B cell (primary cell): Measurements from ENCODE around the gene SPN. TPM values are rescaled to one million over a fixed set of nuclear protein-coding genes. Genes with fewer than 3 reads are reported as not detected.

Experiments used
- ATAC-seq: fragments of 200-7000 bp; cut with Tn5 transposase; one replicate; pipeline ENCODE4 v1.10.0; 2021; ENCODE audit warnings: low read depth, mild to moderate bottlenecking, moderate number of reproducible peaks, moderate library complexity
- CTCF ChIA-PET: fragments of 350-600 bp; sonication (Branson Sonifier 250); formaldehyde crosslinking; loops from one replicate; lab custom pipeline; 2021; ENCODE audit warnings: antibody characterized with exemption, inconsistent platforms; lab: Charles Lee
- POLR2A ChIA-PET: fragments of 350-600 bp; sonication (Branson Sonifier 250); formaldehyde crosslinking; loops from one replicate; lab custom pipeline; 2021; ENCODE audit warnings: antibody characterized with exemption; lab: Charles Lee
- DNase-seq: peaks from one replicate; pipeline ENCODE4 v3.0.0; 2013
- H2AFZ ChIP-seq: 2 replicates; pipeline ENCODE4 v1.6.1; 2012; ENCODE audit warnings: mild to moderate bottlenecking, low read depth, low read length; ENCODE audit not compliant: insufficient read depth, poor library complexity, severe bottlenecking
- H3K27ac ChIP-seq, 2 donors: 1 replicate in 1 of 2; 2 replicates in 1 of 2; pipeline ENCODE4 v1.5.1; 2012 to 2013; ENCODE audit warnings: low read length in 2 of 2, mild to moderate bottlenecking in 2 of 2, moderate library complexity in 1 of 2
- H3K27me3 ChIP-seq, 4 experiments: fragments of 200-600 bp in 1 of 4; sonication (generic) in 1 of 4; replicated peaks in 1 of 4; 1 replicate in 2 of 4; 2 replicates in 2 of 4; pipeline versions ENCODE4 v1.6.1 to v1.7.0; 2013 to 2016; ENCODE audit warnings: low read length in 3 of 4, mild to moderate bottlenecking in 2 of 4, mixed read lengths in 1 of 4, moderate library complexity in 1 of 4; ENCODE audit not compliant: insufficient read depth in 4 of 4, control insufficient read depth in 3 of 4; ENCODE audit errors: control extremely low read depth in 1 of 4
- H3K36me3 ChIP-seq, 2 experiments: replicated peaks in 1 of 2; 1 replicate in 1 of 2; 2 replicates in 1 of 2; pipeline versions ENCODE4 v1.6.1 to v1.7.1; 2013; ENCODE audit warnings: low read length in 1 of 2; ENCODE audit not compliant: insufficient read depth in 2 of 2, control insufficient read depth in 1 of 2; ENCODE audit errors: control extremely low read depth in 1 of 2, extremely low read depth in 1 of 2
- H3K4me1 ChIP-seq, 2 donors: fragments of 200-600 bp in 1 of 2; sonication (generic) in 1 of 2; 1 replicate in 1 of 2; 2 replicates in 1 of 2; pipeline versions ENCODE4 v1.5.1 to v1.6.1; 2013 to 2017; ENCODE audit warnings: low read length in 2 of 2; ENCODE audit not compliant: control insufficient read depth in 2 of 2, insufficient read depth in 2 of 2
- H3K4me2 ChIP-seq: replicated peaks from 2 replicates; pipeline ENCODE3; 2012; ENCODE audit warnings: mild to moderate bottlenecking, low read depth, low read length; ENCODE audit not compliant: poor library complexity, severe bottlenecking
- H3K4me3 ChIP-seq, 5 experiments: fragments of 200-600 bp in 1 of 5; sonication (generic) in 1 of 5; 1 replicate in 3 of 5; 2 replicates in 2 of 5; pipeline versions ENCODE4 v1.5.1 to v1.7.0; 2011 to 2016; ENCODE audit warnings: low read length in 4 of 5, mild to moderate bottlenecking in 4 of 5, low read depth in 2 of 5, control low read depth in 1 of 5, moderate library complexity in 1 of 5; ENCODE audit not compliant: insufficient read depth in 1 of 5; ENCODE audit errors: control extremely low read depth in 1 of 5, extremely low read depth in 1 of 5
- H3K79me2 ChIP-seq: fragments of 200-600 bp; sonication (generic); one replicate; pipeline ENCODE4 v1.6.0; 2016; ENCODE audit warnings: low read length; ENCODE audit not compliant: control insufficient read depth, insufficient read depth
- H3K9ac ChIP-seq: fragments of 200-600 bp; sonication (generic); 2 replicates; pipeline ENCODE4 v1.6.1; 2017; ENCODE audit warnings: mild to moderate bottlenecking, low read length, moderate library complexity
- H3K9me3 ChIP-seq, 3 donors: one replicate each; pipeline versions ENCODE4 v1.6.1 to v1.7.1; 2013; ENCODE audit warnings: low read length in 2 of 3; ENCODE audit not compliant: control insufficient read depth in 2 of 3, insufficient read depth in 1 of 3; ENCODE audit errors: control extremely low read depth in 1 of 3
- H4K20me1 ChIP-seq: 2 replicates; pipeline ENCODE4 v1.6.0; 2012; ENCODE audit warnings: mild to moderate bottlenecking, low read length; ENCODE audit not compliant: insufficient read depth, control insufficient read depth, poor library complexity, severe bottlenecking
- H3K27ac Mint-ChIP-seq: one replicate; pipeline ENCODE4 v1.8.0; 2021; ENCODE audit warnings: mixed read lengths
- H3K27me3 Mint-ChIP-seq: one replicate; pipeline ENCODE4 v1.8.0; 2021; ENCODE audit warnings: mixed read lengths
- H3K4me1 Mint-ChIP-seq: one replicate; pipeline ENCODE4 v1.8.0; 2021; ENCODE audit warnings: mixed read lengths
- H3K4me3 Mint-ChIP-seq: one replicate; pipeline ENCODE4 v1.8.0; 2021; ENCODE audit warnings: mixed read lengths
- H3K9me3 Mint-ChIP-seq: one replicate; pipeline ENCODE4 v1.8.0; 2022; ENCODE audit warnings: mixed read lengths; ENCODE audit not compliant: insufficient read depth
- CTCF ChIP-seq: fragments of 200-600 bp; IDR thresholded peaks from one replicate; pipeline ENCODE4 v1.8.0; 2022; ENCODE audit warnings: antibody characterized with exemption, mild to moderate bottlenecking
- EZH2 ChIP-seq: IDR thresholded peaks from 2 replicates; pipeline ENCODE4 v1.6.1; 2012; ENCODE audit warnings: borderline replicate concordance, low read depth, mild to moderate bottlenecking, moderate library complexity, low read length; ENCODE audit not compliant: insufficient read depth, poor library complexity, severe bottlenecking
- WGBS: methylation state at CpG from one replicate; pipeline ENCODE4 v1.1.5; 2013; ENCODE audit warnings: missing lambda C conversion rate; ENCODE audit not compliant: insufficient coverage; 5-methylcytosine and 5-hydroxymethylcytosine counted together
- intact Hi-C: fragments of 100-400 bp; cut with micrococcal nuclease; formaldehyde crosslinking; loops from one replicate; pipeline ENCODE4 v1.10.0; 2022
- polyA plus RNA-seq: library from polyadenylated mRNA; depleted of rRNA; stranded (reverse); fragments of >200 nt; gene quantifications from 2 replicates; pipeline ENCODE4 v1.2.3, GENCODE V29; 2012
- total RNA-seq, 2 donors: library from RNA; stranded (reverse); fragments of 120-200 nt in 1 of 2; gene quantifications; 1 replicate in 1 of 2; 2 replicates in 1 of 2; pipeline versions ENCODE4 v1.2.3 to v1.2.4, GENCODE V29; 2013 to 2022

The SPN gene
- total and polyA plus RNA-seq, 2 donors (not counting 1 experiment from before 2014, with no cell fraction given): 1.1 to 1.9 TPM

DNA sequence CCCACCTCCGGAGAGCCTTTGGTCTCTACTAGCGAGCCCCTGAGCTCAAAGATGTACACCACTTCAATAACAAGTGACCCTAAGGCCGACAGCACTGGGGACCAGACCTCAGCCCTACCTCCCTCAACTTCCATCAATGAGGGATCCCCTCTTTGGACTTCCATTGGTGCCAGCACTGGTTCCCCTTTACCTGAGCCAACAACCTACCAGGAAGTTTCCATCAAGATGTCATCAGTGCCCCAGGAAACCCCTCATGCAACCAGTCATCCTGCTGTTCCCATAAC lies 702 bp downstream of the SPN start:
- peak overlapping the region in 3 of 5 experiments; percentile 2 to 40 (median 15) for H3K4me3 ChIP-seq
- H3K4me1 ChIP-seq: peaks cover 62 to 70% of the 10 kb centered on the region in 2 donors
- no peaks in the 10 kb centered on the region for H3K9me3 Mint-ChIP-seq
- TF ChIP-seq EZH2: no peak
- no peak for TF ChIP-seq CTCF
- H3K36me3 ChIP-seq: no peaks in the 10 kb centered on the region
- no peaks in the 10 kb centered on the region for H3K79me2 ChIP-seq
- peaks cover 58% of the 10 kb centered on the region for H3K4me1 Mint-ChIP-seq
- no peaks in the 10 kb centered on the region for H3K27me3 ChIP-seq
- H3K4me3 Mint-ChIP-seq: peak overlapping the region; percentile 64
- H3K9ac ChIP-seq: peak overlapping the region; percentile 61
- H3K27ac ChIP-seq: peak overlapping the region; percentile 2 to 41
- H3K27me3 Mint-ChIP-seq: no peaks in the 10 kb centered on the region
- intact Hi-C loops: loop anchor here (2.0 kb wide), 1 partner anchor 51 kb away; no protein-coding TSS in a partner anchor
- peak overlapping the region; percentile 71 for H3K4me2 ChIP-seq
- peak; percentile 58 for DNase-seq
- H4K20me1 ChIP-seq: peaks cover 9% of the 10 kb centered on the region
- no peak for ATAC-seq
- peak overlapping the region; percentile 74 for H2AFZ ChIP-seq
- WGBS: 8% methylated on average over 3 of the region's 3 CpGs
- ChIA-PET POLR2A (interaction anchor here (0.7 kb wide), 1 partner anchor 16 kb away, joined by 6 read pairs; no protein-coding TSS in a partner anchor), CTCF (interaction anchor here (1.4 kb wide), 1 partner anchor 18 kb away, joined by 3 read pairs; no protein-coding TSS in a partner anchor)
- H3K27ac Mint-ChIP-seq: peak overlapping the region; percentile 79
- H3K9me3 ChIP-seq: no peaks in the 10 kb centered on the region

DNA sequence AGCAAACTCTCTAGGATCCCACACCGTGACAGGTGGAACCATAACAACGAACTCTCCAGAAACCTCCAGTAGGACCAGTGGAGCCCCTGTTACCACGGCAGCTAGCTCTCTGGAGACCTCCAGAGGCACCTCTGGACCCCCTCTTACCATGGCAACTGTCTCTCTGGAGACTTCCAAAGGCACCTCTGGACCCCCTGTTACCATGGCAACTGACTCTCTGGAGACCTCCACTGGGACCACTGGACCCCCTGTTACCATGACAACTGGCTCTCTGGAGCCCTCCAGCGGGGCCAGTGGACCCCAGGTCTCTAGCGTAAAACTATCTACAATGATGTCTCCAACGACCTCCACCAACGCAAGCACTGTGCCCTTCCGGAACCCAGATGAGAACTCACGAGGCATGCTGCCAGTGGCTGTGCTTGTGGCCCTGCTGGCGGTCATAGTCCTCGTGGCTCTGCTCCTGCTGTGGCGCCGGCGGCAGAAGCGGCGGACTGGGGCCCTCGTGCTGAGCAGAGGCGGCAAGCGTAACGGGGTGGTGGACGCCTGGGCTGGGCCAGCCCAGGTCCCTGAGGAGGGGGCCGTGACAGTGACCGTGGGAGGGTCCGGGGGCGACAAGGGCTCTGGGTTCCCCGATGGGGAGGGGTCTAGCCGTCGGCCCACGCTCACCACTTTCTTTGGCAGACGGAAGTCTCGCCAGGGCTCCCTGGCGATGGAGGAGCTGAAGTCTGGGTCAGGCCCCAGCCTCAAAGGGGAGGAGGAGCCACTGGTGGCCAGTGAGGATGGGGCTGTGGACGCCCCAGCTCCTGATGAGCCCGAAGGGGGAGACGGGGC lies 1.3 kb downstream of the SPN start:
- H3K27ac ChIP-seq: peak overlapping the region in 1 of 2 donors; percentile 41
- H3K9me3 ChIP-seq: no peaks in the 10 kb centered on the region
- intact Hi-C loops: no loop called here
- 6% methylated on average over 32 of the region's 35 CpGs for whole genome bisulfite sequencing
- ChIA-PET CTCF (interaction anchor here (1.1 to 1.4 kb wide), 2 partner anchors 18 to 37 kb away, joined by 3 to 4 read pairs; no protein-coding TSS in a partner anchor), POLR2A (interaction anchor here (0.7 kb wide), 1 partner anchor 16 kb away, joined by 6 read pairs; no protein-coding TSS in a partner anchor)
- H3K4me2 ChIP-seq: peak overlapping the region; percentile 71
- DNase-seq (peak; percentile 73), ATAC-seq (peak; percentile 10)
- H3K36me3 ChIP-seq: no peaks in the 10 kb centered on the region
- Mint-ChIP-seq H3K9me3 (no peaks in the 10 kb centered on the region), H3K4me1 (peaks cover 58% of the 10 kb centered on the region), H3K27me3 (no peaks in the 10 kb centered on the region), H3K4me3 (peak overlapping the region; percentile 64), H3K27ac (peak overlapping the region; percentile 79)
- no peak for TF ChIP-seq EZH2
- TF ChIP-seq CTCF: no peak
- peaks cover 62 to 70% of the 10 kb centered on the region in 2 donors for H3K4me1 ChIP-seq
- no peaks in the 10 kb centered on the region for H3K27me3 ChIP-seq
- peak overlapping the region; percentile 74 for H2AFZ ChIP-seq
- peak overlapping the region in 4 of 5 experiments; percentile 40 to 50 (median 44) for H3K4me3 ChIP-seq
- peaks cover 9% of the 10 kb centered on the region for H4K20me1 ChIP-seq
- no peaks in the 10 kb centered on the region for H3K79me2 ChIP-seq
- H3K9ac ChIP-seq: peak overlapping the region; percentile 61
